G401.6 (cell line): ENCODE measurements around the gene ADCK1.
"Not testable (repeated sequence)": the region's sequence is repeated elsewhere in the genome, so short reads cannot be mapped to it uniquely, and the experiment has no call there.

ENCODE experiments used
- FAIRE-seq: peaks from 2 replicates; lab custom pipeline; 2012; peaks lifted over from hg19 to GRCh38; lab: Jason Lieb, UNC

The ADCK1 gene

DNA sequence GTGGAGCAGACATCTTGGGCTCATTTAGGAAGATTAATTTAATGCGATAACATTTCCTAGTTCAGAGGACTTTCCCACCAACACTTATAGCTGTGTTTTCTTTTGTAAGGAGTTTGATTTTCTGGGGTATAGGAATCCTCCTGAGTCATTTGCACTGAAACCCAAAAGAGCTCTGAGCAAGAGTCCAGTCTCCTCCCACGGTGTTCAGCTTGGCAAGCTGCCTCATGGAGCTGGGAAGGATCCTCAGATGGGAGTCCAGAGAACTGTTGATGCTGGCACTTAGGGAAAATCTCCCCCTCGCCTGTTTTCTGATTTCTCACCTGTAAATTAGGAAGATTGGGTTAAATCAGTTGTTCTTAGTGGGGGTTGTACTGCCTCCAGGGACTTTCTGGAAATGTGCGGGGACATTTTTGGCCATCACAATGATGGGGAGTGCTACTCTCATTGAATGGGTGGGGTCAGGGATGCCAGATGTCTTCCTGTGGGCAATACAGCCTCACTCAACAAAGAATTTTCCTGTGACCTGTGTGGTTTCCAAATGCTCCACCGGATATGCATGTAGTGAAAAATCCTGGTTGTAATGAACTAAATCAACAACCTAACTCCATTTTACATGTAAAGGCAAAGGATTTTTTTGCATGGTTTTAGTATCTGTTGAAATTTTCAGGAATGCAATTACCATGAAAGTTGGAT lies 150.6 kb downstream of the ADCK1 start:
- FAIRE-seq, result no peak

DNA sequence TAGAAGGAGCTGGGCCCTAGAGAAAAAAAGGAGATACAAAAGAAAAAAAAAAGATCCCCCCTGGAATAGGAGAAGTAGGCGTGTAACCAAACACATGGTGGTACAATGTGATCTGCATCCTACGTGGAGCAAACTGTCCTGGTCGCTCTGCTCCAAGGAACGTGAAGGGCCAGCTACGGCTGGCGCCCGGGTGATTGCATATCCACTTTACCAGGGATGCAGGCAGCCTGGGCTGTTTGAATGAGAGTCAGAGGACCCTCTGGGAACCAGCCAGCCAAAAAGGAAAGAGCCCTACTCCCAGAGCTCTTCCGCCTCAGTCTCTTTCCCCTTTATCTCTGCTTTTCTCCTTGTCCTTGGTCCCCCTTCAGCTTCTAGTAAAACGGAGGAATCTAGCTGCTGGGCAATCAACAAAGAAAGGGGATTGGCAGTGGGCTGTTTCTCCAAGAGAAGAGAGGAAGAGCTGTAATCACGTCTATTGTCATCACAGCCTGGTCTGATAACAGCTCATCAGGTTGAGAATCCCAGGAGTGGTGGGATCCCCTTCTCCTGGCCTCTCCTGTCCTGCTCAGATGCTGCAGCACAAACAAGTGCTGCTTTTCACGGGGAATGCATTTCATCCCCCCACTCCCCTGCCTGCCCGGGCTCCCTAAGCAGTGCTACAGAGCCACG lies 156.0 kb downstream of the ADCK1 start:
- FAIRE-seq, result no peak

DNA sequence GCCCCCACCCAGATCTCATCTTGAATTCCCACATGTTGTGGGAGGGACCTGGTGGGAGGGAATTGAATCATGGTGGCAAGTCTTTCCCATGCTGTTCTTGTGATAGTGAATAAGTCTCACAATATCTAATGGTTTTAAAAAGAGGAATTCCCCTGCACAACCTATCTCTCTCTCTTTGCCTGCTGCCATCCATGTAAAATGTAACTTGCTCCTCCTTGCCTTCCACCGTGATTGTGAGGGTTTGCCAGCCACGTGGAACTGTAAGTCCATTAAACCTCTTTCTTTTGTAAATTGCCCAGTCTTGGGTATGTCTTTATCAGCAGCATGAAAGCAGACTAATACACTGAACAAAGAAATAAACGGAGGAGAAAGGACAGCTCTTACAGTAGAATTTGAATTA lies 159.8 kb downstream of the ADCK1 start:
- FAIRE-seq, result not testable (repeated sequence)

DNA sequence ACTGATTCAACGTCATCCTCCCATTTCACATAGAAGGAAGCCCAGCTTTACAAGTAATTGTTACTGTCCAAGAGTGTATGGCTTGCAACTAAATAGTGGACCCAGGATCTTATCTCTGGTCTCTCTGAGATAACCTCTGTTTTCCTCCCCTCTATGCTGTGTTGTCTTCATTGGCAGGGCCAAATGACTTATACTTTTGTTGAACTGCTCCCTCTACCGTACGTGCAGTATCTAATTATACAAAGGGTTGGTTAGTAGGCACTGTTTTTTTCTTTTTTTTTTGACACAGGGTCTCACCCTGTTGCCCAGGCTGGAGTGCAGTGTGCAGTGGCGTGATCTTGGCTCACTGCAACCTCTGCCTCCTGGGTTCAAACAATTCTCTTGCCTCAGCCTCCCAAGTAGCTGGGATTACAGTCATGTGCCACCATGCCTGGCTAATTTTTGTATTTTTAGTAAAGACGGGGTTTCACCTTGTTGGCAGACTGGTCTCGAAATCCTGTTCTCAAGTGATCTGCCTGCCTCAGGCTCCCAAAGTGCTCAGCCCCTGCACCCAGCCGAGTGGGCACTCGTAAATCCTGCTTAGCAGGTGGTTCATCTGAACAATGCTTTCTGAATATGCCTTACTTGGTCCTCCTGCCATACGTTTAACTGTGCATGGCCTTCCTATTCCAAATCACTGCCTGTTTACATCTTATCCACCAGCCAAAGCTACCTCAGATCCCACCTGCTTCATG lies 162.1 kb downstream of the ADCK1 start:
- no peak for FAIRE-seq

DNA sequence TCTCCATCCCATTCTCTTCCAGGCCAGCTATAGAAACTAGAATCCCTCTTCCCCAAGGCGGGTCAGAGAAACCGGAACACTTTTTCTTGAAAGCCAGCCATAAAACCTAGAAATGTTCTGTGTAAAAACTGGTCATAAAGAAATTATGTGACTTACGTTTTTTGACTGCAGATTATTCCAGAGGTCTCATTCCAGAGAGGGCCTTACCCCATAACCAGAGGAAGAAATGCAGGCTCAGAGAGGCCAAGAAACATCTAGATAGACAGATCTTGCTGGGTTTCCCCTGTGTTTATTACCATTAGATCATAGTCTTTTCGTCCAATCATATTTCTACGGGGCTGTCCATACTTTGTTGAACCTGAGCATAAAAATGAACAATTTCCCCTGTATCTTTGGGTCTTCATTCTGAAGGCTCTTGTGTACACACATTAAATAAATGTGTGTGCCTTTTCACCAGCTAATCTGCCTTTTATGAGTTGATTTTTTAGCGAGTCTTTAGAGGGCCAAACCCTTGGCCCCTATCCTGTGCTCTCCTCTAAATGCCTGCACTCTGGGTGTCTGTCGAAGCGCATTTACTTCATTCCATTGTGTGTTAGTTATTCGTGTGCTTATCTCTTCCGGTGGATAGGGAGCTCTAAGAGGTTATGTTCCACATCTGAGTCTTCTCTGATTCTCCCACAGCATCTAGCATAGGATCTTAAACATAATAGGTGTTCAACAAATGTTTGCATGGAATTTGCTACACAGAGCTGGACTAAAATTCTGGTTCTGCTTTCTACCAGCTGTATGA lies 163.0 kb downstream of the ADCK1 start:
- no peak for FAIRE-seq

DNA sequence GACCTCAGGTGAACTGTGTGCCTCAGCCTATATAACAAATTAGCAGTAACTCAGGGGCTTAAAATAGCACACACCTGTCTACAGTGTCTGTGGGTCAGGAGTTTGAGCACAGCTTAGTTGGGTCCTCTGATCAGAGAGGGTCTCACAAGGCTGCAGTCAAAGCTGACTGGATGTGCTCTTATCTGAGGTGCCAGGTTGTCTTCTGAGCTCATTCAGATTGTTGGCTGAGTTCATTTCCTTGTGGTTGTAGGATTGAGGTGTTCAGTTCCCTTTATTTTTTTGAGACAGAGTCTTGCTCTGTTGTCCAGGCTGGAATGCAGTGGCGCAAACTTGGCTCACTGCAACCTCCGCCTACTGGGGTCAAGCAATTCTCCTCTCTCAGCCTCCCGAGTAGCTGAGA lies 164.7 kb downstream of the ADCK1 start:
- no peak for FAIRE-seq

DNA sequence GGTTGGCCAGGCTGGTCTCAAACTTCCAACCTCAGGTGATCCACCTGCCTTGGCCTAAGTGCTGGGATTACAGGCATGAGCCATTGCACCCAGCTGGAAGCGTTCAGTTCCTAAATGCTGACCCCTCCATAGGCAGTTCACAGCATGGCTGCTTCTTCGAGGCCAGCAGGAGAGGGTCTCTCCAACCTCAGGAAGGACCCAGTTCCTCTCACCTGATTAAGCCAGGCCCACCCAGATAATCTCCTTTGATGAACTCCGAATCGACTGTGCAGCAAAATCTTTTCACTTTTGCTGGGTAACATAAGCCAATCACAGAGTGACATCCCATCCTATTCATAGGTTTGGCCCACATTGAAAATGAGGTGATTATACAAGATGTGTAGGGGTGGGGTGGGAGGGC lies 165.1 kb downstream of the ADCK1 start:
- FAIRE-seq, result no peak

DNA sequence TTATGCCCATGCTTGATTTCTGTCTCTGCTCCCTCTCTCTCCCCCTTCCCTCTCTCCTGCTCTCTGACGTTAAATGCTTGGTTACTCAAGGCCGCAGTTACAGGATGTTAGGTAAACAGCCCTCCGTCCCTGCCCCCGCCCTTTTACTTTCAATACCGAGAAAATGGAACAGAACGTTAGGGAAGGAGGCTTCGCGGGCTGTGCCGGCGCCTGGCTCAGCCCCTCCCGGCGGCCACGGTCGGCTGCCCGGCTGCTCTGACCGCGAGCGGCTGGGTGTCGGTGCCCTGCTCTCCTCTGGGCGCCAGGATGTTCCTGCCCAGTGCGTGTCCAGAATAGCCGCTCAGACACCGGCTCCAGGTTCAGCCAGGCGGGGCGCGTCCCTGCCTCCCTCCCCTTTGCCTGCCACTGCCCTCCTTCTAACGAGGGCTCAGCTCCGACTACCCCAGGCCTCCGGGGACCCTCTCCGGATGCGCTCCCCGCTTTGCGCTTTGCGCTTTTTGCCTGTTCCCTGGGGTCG lies 166.1 kb downstream of the ADCK1 start:
- no peak for FAIRE-seq

DNA sequence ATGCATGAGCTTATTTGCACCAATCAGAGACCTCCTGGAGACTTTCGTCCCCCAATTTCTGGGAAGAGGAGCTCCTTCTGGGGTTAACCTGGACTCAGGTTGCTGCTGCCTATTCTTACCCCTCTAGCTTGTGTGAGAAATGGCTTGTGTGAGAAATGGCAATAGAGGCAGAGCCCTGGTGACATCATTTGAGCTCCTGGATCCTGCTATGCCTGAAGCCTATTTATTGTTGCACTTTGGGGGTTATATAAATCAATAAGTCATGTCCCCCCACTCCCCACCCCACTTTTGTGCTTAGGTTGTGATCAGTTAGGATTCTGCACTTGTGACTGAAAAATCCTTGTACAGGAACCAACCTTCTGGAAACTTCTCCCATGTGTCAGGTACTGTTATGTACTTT lies 167.2 kb downstream of the ADCK1 start:
- no peak for FAIRE-seq

DNA sequence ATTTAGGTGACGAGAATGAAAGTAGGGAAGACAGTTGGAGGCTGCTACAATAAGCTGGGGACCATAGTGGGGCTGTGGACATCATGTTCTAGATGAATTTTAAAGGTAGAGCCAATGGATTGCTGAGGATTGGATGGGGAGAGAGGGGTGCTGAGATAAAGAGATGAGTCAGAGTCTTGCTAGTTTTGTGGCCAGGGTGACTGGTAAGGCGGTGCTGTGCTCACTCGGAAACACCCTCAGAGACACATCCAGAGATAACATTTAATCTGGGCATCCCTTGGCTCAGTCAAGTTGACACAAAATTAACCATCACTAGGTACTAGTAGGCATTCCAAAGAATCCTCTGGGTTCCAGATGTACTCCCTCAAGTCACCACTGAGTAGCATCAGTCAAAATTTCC lies 170.7 kb downstream of the ADCK1 start:
- no peak for FAIRE-seq

DNA sequence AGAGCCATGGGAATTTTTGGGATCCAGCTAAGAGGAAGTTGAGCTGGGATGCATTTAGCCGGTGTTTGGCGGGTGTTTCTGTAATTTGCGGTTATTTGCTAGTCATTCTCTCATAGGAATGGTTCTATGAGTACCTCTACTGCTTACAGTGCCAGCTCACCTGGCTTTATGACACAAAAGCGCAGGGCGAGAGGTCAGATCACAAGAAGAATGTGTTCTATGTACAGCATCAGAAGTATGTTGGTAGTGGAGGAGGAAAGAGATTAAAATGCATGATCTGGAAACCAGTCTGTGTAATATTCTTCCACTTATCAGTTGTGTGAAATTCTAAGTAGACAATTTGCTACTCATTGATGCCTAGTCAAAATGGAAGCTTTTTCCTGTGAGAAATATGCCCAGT lies 173.3 kb downstream of the ADCK1 start:
- no peak for FAIRE-seq

DNA sequence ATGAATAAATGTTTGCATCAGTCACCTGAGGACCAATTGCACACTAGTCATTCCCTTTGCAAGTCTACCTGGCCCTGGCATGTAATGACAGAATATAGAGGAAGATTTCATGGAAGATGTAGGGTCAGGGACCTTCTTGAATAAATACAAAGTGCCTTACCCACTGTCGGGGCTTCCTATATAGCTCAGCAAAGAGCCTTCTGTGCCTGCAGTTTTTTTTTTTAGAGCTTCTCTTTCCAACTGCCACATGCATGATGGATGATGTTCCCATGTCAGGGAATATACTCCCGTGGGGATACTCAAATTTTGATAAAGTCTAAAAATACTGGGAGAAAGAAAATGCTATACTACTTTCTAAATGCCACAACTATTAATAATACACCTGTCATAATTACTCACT lies 176.7 kb downstream of the ADCK1 start:
- no peak for FAIRE-seq

DNA sequence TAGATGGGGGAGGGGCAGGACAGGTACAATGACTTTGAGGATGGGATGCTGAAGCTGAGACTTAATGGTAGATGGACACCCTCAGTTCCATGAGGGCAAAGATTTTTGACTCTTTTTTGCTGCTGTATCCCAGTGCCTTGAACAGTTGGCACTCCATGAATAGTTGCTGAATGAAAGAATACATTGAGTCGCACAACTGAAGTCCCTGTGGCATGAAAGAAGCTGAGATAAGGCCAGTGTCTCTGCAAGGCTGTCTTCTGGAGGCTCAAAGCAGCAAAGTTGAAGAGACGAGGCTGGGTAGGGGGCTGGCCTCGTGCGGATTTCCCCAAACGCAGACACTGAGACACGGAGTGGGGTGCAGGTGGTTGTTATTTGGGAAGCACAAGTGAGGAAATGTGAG lies 179.3 kb downstream of the ADCK1 start:
- FAIRE-seq, result no peak

DNA sequence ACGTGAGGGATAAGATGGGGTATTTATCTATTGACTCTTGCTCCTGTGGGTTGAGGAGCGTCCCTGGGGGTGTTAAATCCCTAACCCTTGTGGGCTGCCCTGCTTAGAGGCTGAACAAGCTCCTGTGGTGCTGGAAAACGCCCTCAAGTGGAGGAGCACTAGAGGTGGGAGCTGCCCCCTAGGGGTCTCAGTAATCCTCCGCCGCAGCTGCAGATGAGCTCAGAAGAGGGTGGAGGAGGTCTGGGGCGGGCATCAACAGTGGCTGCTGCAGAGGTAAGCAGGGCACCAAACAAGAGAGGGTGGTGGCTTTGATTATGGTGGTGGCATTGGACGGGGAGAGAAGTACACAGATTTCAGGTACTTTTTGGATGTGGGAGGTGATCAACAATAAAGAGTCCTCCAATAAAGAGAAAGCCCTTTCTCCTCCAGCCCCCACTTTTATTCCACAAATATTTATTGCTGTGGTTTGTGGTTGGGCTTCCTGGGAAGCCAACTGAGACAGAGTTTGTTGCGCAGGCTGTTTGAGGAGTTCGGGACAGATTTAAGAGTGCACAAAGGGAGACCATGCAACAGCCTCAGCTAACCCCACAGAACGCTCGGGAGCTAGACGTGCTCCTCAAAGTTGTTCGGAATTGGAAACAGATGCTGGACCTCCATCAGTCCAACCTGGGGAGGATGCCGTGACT lies 179.9 kb downstream of the ADCK1 start:
- FAIRE-seq, result no peak

DNA sequence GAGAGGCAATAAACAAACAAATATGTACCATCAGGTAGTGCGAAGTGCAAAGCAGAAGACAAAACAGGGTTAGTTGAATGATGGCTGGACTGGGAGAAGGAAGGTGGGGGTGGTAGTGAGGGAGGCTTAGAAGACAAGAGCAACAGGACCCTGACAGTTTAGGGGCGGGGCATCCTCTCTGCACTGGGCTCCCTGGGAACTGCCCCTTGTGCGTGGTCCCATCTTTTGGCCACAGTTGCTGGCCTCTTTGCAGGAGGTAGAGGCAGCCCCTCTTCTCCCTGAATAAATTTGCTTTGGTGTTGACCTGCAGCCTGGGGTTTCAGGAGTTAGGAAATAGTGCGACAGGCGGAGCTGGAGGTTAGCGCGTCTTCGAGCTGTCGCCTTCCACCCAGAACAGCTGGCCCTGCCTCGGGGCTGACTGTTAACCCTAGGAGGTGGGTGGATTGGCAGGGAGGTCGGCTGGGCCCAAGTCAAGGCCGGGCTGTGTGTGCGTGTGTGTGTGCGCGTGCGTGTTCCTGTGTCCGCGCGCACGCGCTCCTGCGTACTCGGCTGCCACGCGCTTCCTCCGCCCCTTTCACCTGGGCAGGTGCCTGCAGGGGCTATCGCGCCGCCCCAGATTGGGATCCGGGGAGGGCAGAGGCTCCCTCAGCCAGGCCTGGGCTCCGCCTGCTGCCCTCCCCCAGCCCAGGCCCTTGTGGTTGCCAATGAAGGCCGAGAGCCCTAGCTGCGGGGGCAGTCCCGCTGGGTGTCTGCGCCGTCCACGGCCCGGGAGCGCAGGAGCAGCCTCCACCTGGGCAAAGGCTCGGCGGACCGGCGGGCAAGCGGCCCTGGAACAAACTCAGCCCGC lies 180.8 kb downstream of the ADCK1 start:
- FAIRE-seq, result no peak
